Measurements from ENCODE around the gene RPGRIP1L.

DNA sequence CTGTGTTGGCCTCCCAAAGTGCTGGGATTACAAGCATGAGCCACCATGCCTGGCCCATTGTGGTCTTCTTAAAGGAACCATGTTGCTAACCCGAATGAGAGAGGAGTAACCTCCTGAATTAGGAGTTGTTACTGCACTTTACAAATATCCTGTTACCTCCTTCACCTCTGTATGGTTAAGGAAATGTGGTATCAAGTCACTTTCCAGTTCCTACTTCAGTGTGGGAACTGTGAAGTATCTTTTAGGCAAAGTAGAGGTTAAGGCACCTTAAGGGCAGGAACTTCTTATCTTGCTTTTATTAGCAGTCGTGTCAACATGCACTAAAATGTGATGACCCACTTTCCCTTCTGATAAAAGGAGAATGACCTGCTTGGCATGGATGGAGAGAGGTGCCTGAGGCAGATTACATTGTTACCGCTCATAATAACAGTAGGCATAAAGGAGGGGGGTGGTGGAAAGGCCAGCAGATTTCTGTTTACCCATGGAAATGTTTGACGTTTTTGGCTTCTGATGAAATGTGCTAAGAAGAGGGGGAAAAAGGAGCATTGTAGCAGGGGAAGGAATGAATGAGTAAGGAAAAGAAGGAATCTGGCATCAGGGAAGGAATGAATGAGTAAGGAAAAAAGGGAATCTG lies 28.8 kb upstream of the RPGRIP1L start:
- TF ChIP-seq, protein P1, sequence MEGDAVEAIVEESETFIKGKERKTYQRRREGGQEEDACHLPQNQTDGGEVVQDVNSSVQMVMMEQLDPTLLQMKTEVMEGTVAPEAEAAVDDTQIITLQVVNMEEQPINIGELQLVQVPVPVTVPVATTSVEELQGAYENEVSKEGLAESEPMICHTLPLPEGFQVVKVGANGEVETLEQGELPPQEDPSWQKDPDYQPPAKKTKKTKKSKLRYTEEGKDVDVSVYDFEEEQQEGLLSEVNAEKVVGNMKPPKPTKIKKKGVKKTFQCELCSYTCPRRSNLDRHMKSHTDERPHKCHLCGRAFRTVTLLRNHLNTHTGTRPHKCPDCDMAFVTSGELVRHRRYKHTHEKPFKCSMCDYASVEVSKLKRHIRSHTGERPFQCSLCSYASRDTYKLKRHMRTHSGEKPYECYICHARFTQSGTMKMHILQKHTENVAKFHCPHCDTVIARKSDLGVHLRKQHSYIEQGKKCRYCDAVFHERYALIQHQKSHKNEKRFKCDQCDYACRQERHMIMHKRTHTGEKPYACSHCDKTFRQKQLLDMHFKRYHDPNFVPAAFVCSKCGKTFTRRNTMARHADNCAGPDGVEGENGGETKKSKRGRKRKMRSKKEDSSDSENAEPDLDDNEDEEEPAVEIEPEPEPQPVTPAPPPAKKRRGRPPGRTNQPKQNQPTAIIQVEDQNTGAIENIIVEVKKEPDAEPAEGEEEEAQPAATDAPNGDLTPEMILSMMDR (IDR thresholded peaks at IDR 0.05): no peak
- TF ChIP-seq POLR2AphosphoS5 (IDR thresholded peaks at IDR 0.05): no peak
